Calu3 (cell line): ENCODE data around the gene MCTP2. TPM values are rescaled to one million over a fixed set of nuclear protein-coding genes. Genes with fewer than 3 reads are reported as not detected.

Experiments
- BruUV-seq: library from RNA; stranded (reverse); fragments of 400-500 nt; replicated peaks from 2 replicates; lab custom pipeline; 2021; lab: Mats Ljungman, UMichigan
- CTCF ChIA-PET: fragments of 300-600 bp; sonication (Branson Sonifier 250); formaldehyde crosslinking; loops from one replicate; lab custom pipeline; 2022; ENCODE audit warnings: antibody characterized with exemption; lab: Charles Lee
- DNase-seq: peaks from one replicate; pipeline ENCODE4 v3.0.0; 2022
- H3K27ac Mint-ChIP-seq: one replicate; pipeline ENCODE4 v1.8.0; 2022; ENCODE audit warnings: mixed read lengths; ENCODE audit not compliant: unreplicated experiment
- H3K27me3 Mint-ChIP-seq: one replicate; pipeline ENCODE4 v1.8.0; 2022; ENCODE audit warnings: mixed read lengths; ENCODE audit not compliant: unreplicated experiment
- H3K36me3 Mint-ChIP-seq: one replicate; pipeline ENCODE4 v1.8.0; 2022; ENCODE audit warnings: mild to moderate bottlenecking, moderate library complexity, mixed read lengths; ENCODE audit not compliant: insufficient read depth, unreplicated experiment
- H3K4me1 Mint-ChIP-seq: one replicate; pipeline ENCODE4 v1.8.0; 2022; ENCODE audit warnings: mild to moderate bottlenecking, low read depth, mixed read lengths; ENCODE audit not compliant: unreplicated experiment
- H3K4me3 Mint-ChIP-seq: one replicate; pipeline ENCODE4 v1.8.0; 2022; ENCODE audit warnings: mild to moderate bottlenecking, low read depth, moderate library complexity, mixed read lengths; ENCODE audit not compliant: unreplicated experiment
- H3K9me3 Mint-ChIP-seq: one replicate; pipeline ENCODE4 v1.8.0; 2022; ENCODE audit warnings: low read depth, mixed read lengths; ENCODE audit not compliant: unreplicated experiment
- CTCF ChIP-seq: fragments of 200-600 bp; IDR thresholded peaks from one replicate; pipeline ENCODE4 v1.8.0; 2022; ENCODE audit warnings: antibody characterized with exemption; ENCODE audit not compliant: unreplicated experiment
- intact Hi-C: fragments of 100-400 bp; cut with micrococcal nuclease; formaldehyde crosslinking; loops from one replicate; pipeline ENCODE4 v1.10.0; 2022; ENCODE audit not compliant: unreplicated experiment
- total RNA-seq: library from RNA; stranded (reverse); gene quantifications from 2 replicates; pipeline ENCODE4 v1.2.3, GENCODE V29; 2022

Gene MCTP2
- total RNA-seq, 1 experiment from 2014 or later, result 30.1 TPM

GRCh38 chr15:94366781-94367180, 135.4 kb downstream of the MCTP2 start:
- no peak for TF ChIP-seq CTCF
- no peaks in the 10 kb centered on the region for H3K36me3 Mint-ChIP-seq
- CTCF ChIA-PET, result no interaction called here
- BruUV-seq, result no TSS peak
- no peak overlapping the region for H3K4me3 Mint-ChIP-seq
- intact Hi-C loops, result no loop called here
- no peak for DNase-seq
- H3K9me3 Mint-ChIP-seq, result no peaks in the 10 kb centered on the region
- H3K4me1 Mint-ChIP-seq, result no peaks in the 10 kb centered on the region
- H3K27ac Mint-ChIP-seq, result no peak overlapping the region
- no peaks in the 10 kb centered on the region for H3K27me3 Mint-ChIP-seq

DNA sequence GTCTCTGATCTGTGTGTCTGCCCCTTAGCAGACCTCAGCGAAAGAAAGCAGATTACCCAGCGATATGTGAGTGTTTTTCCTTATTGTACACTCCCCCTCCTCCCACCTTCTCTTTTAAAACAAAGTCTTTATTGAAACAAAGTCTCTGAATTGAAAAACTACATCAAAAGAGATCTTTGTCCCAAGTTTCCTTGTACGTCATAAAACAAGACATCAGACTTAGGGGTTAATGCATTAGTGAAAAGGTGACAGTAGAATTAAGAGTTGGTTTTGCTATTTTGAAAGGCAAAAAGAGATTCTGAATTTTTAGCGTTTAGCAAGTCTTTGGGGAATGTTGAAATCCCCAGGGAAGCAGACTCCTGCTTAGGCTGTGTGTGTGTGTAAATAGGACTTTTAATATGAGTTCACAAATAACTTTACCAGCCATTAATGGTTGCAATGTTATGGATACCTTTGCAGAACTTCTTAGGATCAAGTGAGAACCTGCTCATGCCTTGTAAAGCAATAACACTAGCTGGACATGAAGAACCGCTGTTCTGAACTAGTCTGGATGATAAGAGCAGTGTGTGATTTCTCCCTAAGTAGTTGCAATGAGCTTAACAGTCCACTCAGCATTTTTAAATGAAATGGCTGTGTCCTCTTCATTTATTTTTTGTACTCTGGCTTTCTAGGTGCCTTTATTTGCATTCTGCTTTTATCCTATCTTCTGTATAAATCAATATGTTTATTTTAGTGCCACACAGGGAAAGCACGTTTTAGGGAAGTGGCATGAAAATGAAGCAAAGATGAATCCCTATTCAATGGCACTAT, 136.6 kb downstream of the MCTP2 start:
- CTCF ChIA-PET, result no interaction called here
- H3K36me3 Mint-ChIP-seq, result no peaks in the 10 kb centered on the region
- H3K27me3 Mint-ChIP-seq, result no peaks in the 10 kb centered on the region
- H3K4me1 Mint-ChIP-seq, result no peaks in the 10 kb centered on the region
- no peak for TF ChIP-seq CTCF
- H3K27ac Mint-ChIP-seq, result no peak overlapping the region
- intact Hi-C loops, result no loop called here
- no peaks in the 10 kb centered on the region for H3K9me3 Mint-ChIP-seq
- no peak for DNase-seq
- BruUV-seq, result no TSS peak
- no peak overlapping the region for H3K4me3 Mint-ChIP-seq

DNA sequence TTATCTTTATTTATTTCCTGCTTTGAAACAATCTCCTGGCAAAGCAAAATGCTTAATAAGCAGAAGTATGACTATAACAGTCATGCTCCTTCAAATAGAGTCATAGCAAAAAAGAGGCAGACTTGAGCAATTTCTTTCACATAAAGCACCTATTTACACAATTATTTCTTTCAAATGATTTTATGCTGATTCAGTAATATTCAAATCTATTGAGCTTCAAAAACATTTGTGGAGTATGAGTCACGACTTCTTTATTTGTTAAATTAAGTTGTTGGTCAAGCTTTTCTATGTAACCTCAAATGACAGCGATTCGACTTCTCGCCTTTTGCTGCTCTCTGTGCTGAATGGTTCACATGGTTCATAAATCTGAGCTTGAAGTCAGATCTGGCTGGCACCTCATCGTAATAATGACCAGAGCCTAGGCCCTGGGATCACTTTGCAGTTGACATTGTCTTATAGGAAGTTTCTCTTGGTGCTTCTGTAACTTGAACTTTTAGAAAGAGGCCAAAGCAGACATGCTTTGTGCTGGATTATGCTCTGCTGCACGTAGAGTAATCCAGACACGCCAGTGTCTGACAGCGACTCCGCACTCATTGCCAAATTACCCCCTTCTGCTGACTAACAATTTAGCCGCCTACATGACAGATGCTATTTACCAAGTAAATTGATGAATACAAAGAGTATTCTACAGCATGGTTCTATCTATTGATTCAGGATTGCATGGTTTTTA, 139.0 kb downstream of the MCTP2 start:
- no TSS peak for BruUV-seq
- no peaks in the 10 kb centered on the region for H3K4me1 Mint-ChIP-seq
- H3K36me3 Mint-ChIP-seq, result no peaks in the 10 kb centered on the region
- no peaks in the 10 kb centered on the region for H3K27me3 Mint-ChIP-seq
- intact Hi-C loops, result no loop called here
- H3K4me3 Mint-ChIP-seq, result no peak overlapping the region
- no peak for DNase-seq
- TF ChIP-seq CTCF, result no peak
- no peaks in the 10 kb centered on the region for H3K9me3 Mint-ChIP-seq
- no peak overlapping the region for H3K27ac Mint-ChIP-seq
- CTCF ChIA-PET, result no interaction called here

DNA sequence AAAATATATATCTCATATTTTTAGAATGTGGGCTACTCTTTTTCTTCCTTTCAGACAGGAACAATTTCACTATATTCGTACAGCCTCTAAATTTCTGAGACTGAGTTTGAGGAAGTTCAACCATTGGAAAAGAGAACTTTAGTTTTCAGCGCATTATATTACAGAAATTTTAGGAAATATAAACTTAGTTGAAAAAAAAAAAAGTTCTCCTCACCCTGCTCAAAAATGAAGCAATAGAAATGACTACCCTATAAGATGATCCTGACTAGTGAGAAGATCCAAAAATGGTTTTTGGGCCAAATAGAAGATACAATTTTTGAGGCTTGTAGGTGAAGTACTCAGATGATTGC, 139.6 kb downstream of the MCTP2 start:
- Mint-ChIP-seq H3K36me3 (no peaks in the 10 kb centered on the region), H3K27me3 (no peaks in the 10 kb centered on the region), H3K9me3 (no peaks in the 10 kb centered on the region), H3K4me1 (no peaks in the 10 kb centered on the region), H3K27ac (no peak overlapping the region), H3K4me3 (no peak overlapping the region)
- no TSS peak for BruUV-seq
- intact Hi-C loops, result no loop called here
- CTCF ChIA-PET, result no interaction called here
- no peak for DNase-seq
- TF ChIP-seq CTCF, result no peak
